COLO668 (cell line): ENCODE measurements around the gene PCBP3.
"Not testable (repeated sequence)": the region's sequence is repeated elsewhere in the genome, so short reads cannot be mapped to it uniquely, and the experiment has no call there.

Source experiments
- DNase-seq: peaks from one replicate; lab custom pipeline; 2025; ENCODE audit not compliant: unreplicated experiment; lab: John Stamatoyannopoulos, UW

The PCBP3 gene

GRCh38 chr21:45823100-45823681, 179.7 kb downstream of the PCBP3 start:
- no peak for DNase-seq

GRCh38 chr21:45824546-45825215, 181.2 kb downstream of the PCBP3 start:
- DNase-seq = no peak

- no peak for DNase-seq
These were observed 181.7 kb downstream of the PCBP3 start for GRCh38 chr21:45825219-45825618.

GRCh38 chr21:45826676-45827301, 183.3 kb downstream of the PCBP3 start:
- DNase-seq = no peak

GRCh38 chr21:45827302-45827692, 183.8 kb downstream of the PCBP3 start:
- no peak for DNase-seq

GRCh38 chr21:45827881-45828579, 184.5 kb downstream of the PCBP3 start:
- no peak for DNase-seq

- DNase-seq = no peak
These were observed 185.3 kb downstream of the PCBP3 start for GRCh38 chr21:45828580-45829570.

GRCh38 chr21:45829668-45830067, 186.1 kb downstream of the PCBP3 start:
- DNase-seq = no peak

GRCh38 chr21:45830221-45830640, 186.7 kb downstream of the PCBP3 start:
- no peak for DNase-seq

GRCh38 chr21:45830720-45831366, 187.3 kb downstream of the PCBP3 start:
- DNase-seq = no peak

- no peak for DNase-seq
These were observed 188.6 kb downstream of the PCBP3 start for GRCh38 chr21:45831991-45832740.

- not testable (repeated sequence) for DNase-seq
These were observed 189.3 kb downstream of the PCBP3 start for GRCh38 chr21:45832741-45833235.

- DNase-seq = no peak
These were observed 189.9 kb downstream of the PCBP3 start for GRCh38 chr21:45833414-45833813.

GRCh38 chr21:45834026-45834715, 190.6 kb downstream of the PCBP3 start:
- DNase-seq = no peak

- no peak for DNase-seq
These were observed 191.3 kb downstream of the PCBP3 start for GRCh38 chr21:45834821-45835293.

- DNase-seq = no peak
These were observed 192.1 kb downstream of the PCBP3 start for GRCh38 chr21:45835301-45836267.

GRCh38 chr21:45836268-45836655, 192.7 kb downstream of the PCBP3 start:
- no peak for DNase-seq
